Mammary epithelial cell (primary cell): Measurements from ENCODE around the gene ANKDD1B.

Source experiments
- EZH2 ChIP-seq: IDR thresholded peaks from 2 replicates; pipeline ENCODE4 v1.6.1; 2012; ENCODE audit warnings: low read length, inconsistent platforms, borderline replicate concordance
- TF ChIP-seq, protein P1 (sequence below), 2 donors: IDR thresholded peaks in 1 of 2; conservative IDR thresholded peaks in 1 of 2; 2 replicates each; pipeline ENCODE4 v1.5.1; 2011 to 2012; ENCODE audit warnings: inconsistent platforms in 2 of 2, low read length in 2 of 2, mild to moderate bottlenecking in 2 of 2, control low read depth in 1 of 2, low read depth in 1 of 2; ENCODE audit not compliant: insufficient read depth in 1 of 2; ENCODE audit errors: extremely low read depth in 1 of 2

DNA sequence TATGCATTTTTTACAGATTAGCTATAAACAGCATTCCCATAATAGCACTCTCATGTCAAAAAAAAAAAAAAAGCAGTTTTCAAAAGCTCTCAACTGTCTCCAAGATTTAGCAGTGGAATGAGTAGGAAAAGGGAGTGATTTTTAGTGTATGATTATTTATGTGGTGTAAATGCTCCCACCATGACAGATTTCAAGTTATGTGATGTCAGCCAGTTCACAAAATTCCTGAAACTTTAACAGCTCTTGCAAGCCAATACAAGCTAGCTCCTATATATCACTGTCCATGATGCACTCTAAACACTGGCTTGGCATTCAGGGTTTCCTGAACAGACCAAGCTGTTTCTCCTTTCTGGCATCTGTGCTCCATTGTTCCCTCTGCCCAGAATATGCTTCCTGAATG, 7.9 kb upstream of the ANKDD1B start:
- TF ChIP-seq, protein P1, sequence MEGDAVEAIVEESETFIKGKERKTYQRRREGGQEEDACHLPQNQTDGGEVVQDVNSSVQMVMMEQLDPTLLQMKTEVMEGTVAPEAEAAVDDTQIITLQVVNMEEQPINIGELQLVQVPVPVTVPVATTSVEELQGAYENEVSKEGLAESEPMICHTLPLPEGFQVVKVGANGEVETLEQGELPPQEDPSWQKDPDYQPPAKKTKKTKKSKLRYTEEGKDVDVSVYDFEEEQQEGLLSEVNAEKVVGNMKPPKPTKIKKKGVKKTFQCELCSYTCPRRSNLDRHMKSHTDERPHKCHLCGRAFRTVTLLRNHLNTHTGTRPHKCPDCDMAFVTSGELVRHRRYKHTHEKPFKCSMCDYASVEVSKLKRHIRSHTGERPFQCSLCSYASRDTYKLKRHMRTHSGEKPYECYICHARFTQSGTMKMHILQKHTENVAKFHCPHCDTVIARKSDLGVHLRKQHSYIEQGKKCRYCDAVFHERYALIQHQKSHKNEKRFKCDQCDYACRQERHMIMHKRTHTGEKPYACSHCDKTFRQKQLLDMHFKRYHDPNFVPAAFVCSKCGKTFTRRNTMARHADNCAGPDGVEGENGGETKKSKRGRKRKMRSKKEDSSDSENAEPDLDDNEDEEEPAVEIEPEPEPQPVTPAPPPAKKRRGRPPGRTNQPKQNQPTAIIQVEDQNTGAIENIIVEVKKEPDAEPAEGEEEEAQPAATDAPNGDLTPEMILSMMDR (conservative IDR thresholded peaks at IDR 0.05 in 1 of 2, IDR thresholded peaks at IDR 0.05 in 1 of 2; ENCODE audit: extremely low read depth in 1 of 2, insufficient read depth in 1 of 2, low read depth in 1 of 2, low read length in 2 of 2), result no peak
- TF ChIP-seq EZH2, result no peak
